Fibroblast of villous mesenchyme (primary cell): Measurements from ENCODE around the gene SLC18A3. TPM values are rescaled to one million over a fixed set of nuclear protein-coding genes. Genes with fewer than 3 reads are reported as not detected.

ENCODE experiments used
- DNase-seq: peaks from one replicate; pipeline ENCODE4 v3.0.0-alpha.2; 2010; ENCODE audit warnings: low read depth
- H3K4me3 ChIP-seq: 2 replicates; pipeline ENCODE4 v1.5.1; 2011; ENCODE audit warnings: low read depth, mild to moderate bottlenecking, low read length
- total RNA-seq: library from RNA; depleted of rRNA; stranded (reverse); fragments of >200 nt; gene quantifications from 2 replicates; pipeline ENCODE4 v1.2.3, GENCODE V29; 2012
- TF ChIP-seq, protein P1 (sequence below): IDR thresholded peaks from 2 replicates; pipeline ENCODE4 v1.5.1; 2012; ENCODE audit warnings: low read depth, mild to moderate bottlenecking, low read length; ENCODE audit not compliant: insufficient read depth

Gene SLC18A3
- total RNA-seq, 1 donor, result under 0.01 TPM

DNA sequence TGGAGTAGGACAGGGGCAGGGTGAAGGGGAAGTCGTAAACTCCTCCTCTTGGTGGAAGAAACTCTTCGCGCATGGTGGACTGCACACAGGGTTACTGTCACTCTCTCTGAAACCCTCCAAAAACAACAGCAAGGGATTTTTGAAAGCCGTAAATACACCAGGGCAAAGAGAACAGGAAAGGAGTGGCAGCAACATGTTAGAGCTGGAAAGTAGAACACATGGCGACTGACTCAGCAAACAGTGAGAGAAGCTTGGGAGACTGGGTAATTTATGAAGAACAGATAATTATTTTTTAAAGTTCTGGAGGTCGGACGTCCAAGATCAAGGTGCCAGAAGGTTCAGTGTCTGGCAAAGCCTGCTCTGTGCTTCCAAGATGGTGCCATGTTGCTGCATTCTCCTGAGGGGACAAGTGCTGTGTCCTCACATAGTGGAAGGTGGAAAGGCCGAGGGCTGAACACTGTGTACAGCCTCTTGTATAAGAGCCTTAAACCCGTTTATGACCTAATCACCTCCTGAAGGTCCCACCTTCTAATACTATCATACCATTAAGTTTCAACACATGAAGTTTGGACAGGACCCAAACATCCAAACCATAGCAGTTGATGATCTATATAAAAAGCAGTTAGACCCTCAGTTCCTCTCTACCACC is 46.9 kb downstream of the SLC18A3 start:
- no peak for DNase-seq
- H3K4me3 ChIP-seq, result no peak overlapping the region

DNA sequence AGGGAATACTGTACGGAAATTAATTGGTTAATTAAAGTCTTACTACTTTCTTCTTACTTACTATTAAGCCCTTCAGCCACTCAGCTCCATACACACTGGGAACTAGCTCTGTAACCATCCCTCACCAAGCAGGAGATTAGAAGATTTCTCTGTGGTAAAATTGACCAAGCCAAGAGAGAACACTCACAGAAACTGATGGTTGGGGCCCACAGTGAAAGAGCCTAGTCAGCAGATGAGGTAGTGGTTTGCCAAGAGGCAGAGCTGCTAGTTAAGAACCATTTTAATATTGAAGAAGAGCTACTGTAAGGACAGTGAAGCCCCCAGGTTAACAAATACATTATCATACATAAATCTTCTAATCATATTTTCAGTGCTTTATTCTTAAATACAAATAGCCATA is 47.5 kb downstream of the SLC18A3 start:
- TF ChIP-seq, protein P1, sequence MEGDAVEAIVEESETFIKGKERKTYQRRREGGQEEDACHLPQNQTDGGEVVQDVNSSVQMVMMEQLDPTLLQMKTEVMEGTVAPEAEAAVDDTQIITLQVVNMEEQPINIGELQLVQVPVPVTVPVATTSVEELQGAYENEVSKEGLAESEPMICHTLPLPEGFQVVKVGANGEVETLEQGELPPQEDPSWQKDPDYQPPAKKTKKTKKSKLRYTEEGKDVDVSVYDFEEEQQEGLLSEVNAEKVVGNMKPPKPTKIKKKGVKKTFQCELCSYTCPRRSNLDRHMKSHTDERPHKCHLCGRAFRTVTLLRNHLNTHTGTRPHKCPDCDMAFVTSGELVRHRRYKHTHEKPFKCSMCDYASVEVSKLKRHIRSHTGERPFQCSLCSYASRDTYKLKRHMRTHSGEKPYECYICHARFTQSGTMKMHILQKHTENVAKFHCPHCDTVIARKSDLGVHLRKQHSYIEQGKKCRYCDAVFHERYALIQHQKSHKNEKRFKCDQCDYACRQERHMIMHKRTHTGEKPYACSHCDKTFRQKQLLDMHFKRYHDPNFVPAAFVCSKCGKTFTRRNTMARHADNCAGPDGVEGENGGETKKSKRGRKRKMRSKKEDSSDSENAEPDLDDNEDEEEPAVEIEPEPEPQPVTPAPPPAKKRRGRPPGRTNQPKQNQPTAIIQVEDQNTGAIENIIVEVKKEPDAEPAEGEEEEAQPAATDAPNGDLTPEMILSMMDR, result no peak
- no peak overlapping the region for H3K4me3 ChIP-seq
- DNase-seq, result no peak

More for the DNA sequence above, 46.9 kb downstream of the SLC18A3 start:
- TF ChIP-seq, protein P1, result no peak

DNA sequence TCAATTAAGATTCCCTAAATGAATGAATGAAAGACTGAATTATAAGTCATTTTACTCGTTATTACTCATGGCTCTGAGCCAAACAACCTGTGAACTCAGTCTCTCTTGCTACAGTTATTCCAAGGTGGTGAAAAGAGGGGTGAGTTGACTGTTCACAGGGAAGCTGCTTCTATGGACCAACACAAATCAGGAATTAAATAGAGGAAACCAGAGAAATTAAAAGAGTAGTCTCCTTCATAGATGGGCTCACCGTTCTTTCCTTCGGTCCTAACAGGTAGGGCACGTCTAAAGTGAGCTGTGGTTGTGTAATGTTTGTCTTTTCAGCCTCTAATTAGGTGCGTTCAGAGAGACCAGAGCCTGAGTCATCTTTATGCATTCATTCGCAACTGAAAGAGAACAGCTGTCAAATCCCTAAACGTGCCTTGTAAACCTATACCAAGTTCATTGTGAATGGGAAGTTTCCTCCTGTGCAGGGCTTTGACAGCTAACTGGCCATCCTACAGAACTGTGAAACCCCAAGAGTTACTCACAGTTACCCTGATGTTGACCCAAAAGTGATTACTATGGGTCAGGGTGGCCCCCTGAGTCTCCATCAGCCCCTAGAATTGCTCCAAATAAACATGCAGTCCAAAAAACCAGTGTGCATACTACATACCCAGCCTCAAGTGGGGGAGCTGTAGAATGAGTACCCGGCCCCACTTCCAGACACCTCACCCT is 51.2 kb downstream of the SLC18A3 start:
- TF ChIP-seq, protein P1, result no peak
- no peak overlapping the region for H3K4me3 ChIP-seq
- no peak for DNase-seq

Other genes with a start within 250 kb of the SLC18A3 start
- gene DRGX, start 214.2 kb upstream of the SLC18A3 start, total RNA-seq, result not detected in 2 replicates
- gene ERCC6, start 71.2 kb upstream of the SLC18A3 start, total RNA-seq, result 16.1 and 35.4 TPM in 2 replicates
- gene CHAT, start 3.7 kb downstream of the SLC18A3 start, total RNA-seq, result not detected in 2 replicates
- not detected in 2 replicates for gene C10orf53, start 69.3 kb downstream of the SLC18A3 start, total RNA-seq
- gene OGDHL, start 152.0 kb downstream of the SLC18A3 start, total RNA-seq, result under 0.01 and 0.32 TPM in 2 replicates